PC-3 (cell line): Measurements from ENCODE around the gene NDUFAF4.

ENCODE experiments used
- EZH2 ChIP-seq: fragments of 300-600 bp; sonication (generic); IDR thresholded peaks from one replicate; pipeline ENCODE4 v1.6.1; 2017; ENCODE audit warnings: antibody characterized with exemption, mild to moderate bottlenecking, low read length; ENCODE audit not compliant: unreplicated experiment
- EZH2phosphoT487 ChIP-seq: fragments of 300-600 bp; sonication (generic); IDR thresholded peaks from 2 replicates; pipeline ENCODE4 v1.6.1; 2018; ENCODE audit warnings: mild to moderate bottlenecking, antibody characterized with exemption, low read length, borderline replicate concordance
- TF ChIP-seq, protein P1 (sequence below): fragments of 300-600 bp; sonication (generic); conservative IDR thresholded peaks from 2 replicates; pipeline ENCODE4 v1.5.1; 2017; ENCODE audit warnings: antibody characterized with exemption, low read depth, mild to moderate bottlenecking, low read length

DNA sequence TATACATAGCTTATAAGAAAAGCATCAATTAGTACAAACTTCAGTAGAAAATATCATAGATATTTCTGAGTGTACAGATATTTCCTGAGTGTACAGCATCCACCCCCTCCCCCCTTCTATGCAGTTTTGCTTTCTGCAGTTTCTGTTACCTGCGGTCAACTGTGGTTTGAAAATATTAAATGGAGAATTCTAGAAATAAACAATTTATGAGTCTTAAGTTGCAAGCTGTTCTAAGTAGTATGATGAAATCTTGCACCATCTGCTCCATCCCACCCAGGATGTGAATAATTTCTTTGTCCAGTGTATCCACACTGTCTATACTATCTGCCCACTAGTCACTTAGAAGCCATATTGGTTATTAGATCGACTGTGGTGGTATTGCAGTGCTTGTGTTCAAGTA lies 44.6 kb downstream of the NDUFAF4 start:
- TF ChIP-seq, protein P1, sequence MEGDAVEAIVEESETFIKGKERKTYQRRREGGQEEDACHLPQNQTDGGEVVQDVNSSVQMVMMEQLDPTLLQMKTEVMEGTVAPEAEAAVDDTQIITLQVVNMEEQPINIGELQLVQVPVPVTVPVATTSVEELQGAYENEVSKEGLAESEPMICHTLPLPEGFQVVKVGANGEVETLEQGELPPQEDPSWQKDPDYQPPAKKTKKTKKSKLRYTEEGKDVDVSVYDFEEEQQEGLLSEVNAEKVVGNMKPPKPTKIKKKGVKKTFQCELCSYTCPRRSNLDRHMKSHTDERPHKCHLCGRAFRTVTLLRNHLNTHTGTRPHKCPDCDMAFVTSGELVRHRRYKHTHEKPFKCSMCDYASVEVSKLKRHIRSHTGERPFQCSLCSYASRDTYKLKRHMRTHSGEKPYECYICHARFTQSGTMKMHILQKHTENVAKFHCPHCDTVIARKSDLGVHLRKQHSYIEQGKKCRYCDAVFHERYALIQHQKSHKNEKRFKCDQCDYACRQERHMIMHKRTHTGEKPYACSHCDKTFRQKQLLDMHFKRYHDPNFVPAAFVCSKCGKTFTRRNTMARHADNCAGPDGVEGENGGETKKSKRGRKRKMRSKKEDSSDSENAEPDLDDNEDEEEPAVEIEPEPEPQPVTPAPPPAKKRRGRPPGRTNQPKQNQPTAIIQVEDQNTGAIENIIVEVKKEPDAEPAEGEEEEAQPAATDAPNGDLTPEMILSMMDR: no peak
- TF ChIP-seq EZH2 (no peak), EZH2phosphoT487 (no peak)
